Right ventricle myocardium inferior (tissue), 1 donor: ENCODE data around the gene LHX3. TPM values are rescaled to one million over a fixed set of nuclear protein-coding genes. Genes with fewer than 3 reads are reported as not detected.
A peak's percentile ranks its signal among the peaks of the same experiment; 100 is the strongest.

Source experiments
- ATAC-seq: fragments of 200-7000 bp; cut with Tn5 transposase; one replicate; pipeline ENCODE4 v1.9.1; 2020; ENCODE audit warnings: mild to moderate bottlenecking, moderate library complexity
- DNase-seq: peaks from one replicate; pipeline ENCODE4 v3.0.0; 2021; ENCODE audit errors: missing footprints
- intact Hi-C: fragments of 100-400 bp; cut with DNase I; formaldehyde crosslinking; loops from one replicate; pipeline ENCODE4 v1.11.0; 2022
- total RNA-seq: library from RNA; stranded (reverse); fragmentation: NEBNext Ultra II Directional; extraction: Animal tissue kit (Norgen Biotek cat#: 25700); gene quantifications from one replicate; pipeline ENCODE4 v1.2.1, GENCODE V29; 2021
- donor health status: DM: no; HTN: yes; CAD: no; lungs with severe emphysema.

Gene LHX3
- total RNA-seq, 1 donor from 2014 or later = not detected

- no peak for ATAC-seq
- intact Hi-C loops = no loop called here
- DNase-seq = peak; percentile 46
Measured at GRCh38 chr9:136231478-136232297, 26.8 kb upstream of the LHX3 start.

GRCh38 chr9:136230773-136231172 lies 25.8 kb upstream of the LHX3 start:
- intact Hi-C loops = no loop called here
- peak; percentile 44 for DNase-seq
- no peak for ATAC-seq

GRCh38 chr9:136230365-136230764 lies 25.4 kb upstream of the LHX3 start:
- no peak for ATAC-seq
- peak; percentile 48 for DNase-seq
- intact Hi-C loops = no loop called here

- no peak for ATAC-seq
- intact Hi-C loops = no loop called here
- DNase-seq = peak; percentile 33
Measured at GRCh38 chr9:136229096-136230065, 24.5 kb upstream of the LHX3 start.

DNA sequence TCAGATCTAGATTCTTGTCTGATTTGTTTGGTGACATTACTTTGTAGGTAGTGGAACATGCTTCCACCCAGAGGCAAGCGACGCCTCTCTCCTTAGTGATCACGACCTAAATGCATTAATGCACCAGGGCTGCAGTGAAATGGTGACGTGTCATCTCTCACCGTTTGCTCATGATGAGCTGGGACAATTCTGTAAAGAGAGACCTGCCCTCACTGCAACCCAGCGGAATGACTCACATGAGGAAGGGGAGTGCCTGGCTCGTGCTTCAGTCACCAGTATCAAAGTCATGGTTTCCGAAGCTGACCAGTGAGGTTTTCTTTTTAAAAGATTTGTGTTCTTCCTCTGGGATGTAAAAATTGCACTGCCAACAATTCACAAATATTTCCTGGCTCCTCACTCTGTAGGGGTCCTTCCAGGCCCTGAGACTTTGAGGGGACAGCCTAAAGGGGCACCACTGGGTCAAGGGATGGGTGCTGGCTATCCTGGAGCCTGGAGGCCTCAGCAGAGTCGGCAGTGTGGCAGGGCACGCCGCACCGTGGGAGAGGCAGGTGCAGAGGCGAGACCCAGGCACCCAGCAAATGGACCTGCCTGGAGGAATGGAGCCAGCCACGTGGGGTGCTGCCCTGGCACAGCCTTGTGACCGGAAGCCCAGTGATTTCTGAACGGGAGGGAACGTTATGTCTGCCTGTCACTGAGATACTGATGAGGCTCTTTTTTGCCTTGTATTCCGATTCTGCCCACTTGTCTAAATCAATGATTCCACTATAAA lies 23.4 kb upstream of the LHX3 start:
- intact Hi-C loops = no loop called here
- DNase-seq (peak; percentile 30), ATAC-seq (no peak)

DNA sequence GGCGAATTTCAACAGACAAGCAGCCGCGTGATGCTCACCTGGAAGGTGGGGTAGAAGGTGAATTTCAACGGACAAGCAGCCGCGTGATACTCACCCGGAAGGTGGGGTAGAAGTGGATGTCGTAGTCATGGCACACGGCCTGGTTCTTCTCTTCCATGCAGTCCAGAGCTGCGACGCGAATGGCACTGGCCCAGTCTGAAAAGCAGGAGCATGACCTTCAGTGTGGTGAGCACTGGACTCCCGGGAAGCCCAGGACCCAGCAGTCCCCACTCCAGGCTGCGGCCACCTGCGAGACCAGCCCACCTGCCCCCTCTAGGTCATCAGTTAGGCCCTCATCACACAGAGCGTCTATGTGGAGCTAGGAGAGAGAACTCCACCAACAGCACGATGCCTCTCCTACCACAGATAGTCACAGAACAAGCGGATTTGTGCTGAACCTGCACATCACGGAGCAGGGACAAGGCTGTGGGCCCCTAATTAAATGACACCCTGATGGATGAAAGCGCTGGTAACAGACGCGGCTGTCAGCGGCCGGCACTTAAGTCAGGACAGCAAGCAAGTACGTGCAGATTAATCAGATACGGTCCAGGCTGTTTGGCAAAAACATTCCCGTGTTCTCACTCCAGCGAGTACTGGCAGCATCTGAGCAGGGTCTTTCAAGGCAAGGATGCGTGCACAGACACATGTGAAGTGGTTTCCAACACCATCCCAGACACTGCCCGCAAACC lies 21.9 kb upstream of the LHX3 start:
- peak; percentile 57 for DNase-seq
- intact Hi-C loops = no loop called here
- ATAC-seq = no peak

GRCh38 chr9:136225748-136226679 lies 21.1 kb upstream of the LHX3 start:
- peak; percentile 71 for DNase-seq

DNA sequence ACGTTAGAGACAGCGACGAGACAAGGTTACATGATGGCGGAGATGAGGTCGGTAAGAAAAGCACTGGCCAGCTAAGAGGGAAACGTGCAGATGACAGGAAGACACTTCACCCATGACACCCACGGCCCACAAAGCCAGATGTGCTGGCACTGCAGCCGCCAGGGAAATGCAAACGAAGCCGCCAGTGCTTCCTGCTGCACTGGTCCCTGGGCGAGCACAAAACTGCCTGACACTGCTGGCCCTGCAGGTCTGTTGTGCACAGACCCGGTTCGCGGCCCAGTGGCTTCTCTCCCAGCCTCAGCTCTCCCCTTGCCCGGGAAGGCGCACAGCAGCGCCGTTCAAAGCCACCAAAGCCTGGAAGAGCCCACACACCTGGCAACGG lies 20.4 kb upstream of the LHX3 start:
- ATAC-seq (no peak), DNase-seq (peak; percentile 48)
- intact Hi-C loops = no loop called here

More at GRCh38 chr9:136225748-136226679, 21.1 kb upstream of the LHX3 start:
- peak; percentile 41 for ATAC-seq
- intact Hi-C loops = no loop called here

DNA sequence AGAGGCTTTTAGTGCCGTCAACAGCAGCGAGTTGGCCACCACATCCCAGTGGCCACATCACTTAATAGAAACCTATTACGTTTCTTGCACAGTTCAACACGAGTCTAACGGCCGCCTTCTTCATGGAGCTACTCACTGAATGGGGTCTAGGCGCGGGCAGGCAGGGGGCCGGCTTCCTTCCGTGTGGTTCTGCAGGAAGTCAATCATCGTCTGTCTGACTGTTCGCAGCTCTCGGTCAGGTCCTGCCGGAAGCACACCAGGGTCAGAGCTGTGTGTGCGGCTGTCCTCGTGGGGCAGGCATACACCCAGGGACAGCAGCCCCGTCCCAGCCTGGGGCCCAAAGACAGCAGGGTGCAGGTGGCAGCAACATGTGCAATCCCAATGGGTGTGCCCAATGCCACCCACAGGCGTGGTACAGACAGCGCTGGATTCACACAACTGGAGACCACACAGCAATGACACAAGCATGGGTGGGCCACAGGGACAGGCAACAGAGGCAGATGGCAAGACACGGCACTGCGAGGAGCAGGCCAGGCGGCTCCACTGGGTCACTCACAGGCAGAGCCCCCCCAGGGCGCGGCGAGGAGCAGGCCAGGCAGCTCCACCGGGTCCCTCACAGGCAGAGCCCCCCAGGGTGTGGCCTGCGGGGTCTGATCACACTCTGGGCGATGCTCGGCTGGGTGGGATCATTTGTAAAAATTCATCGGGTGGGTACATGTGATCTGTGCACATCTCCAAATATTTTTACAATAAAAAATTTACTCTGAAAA lies 19.1 kb upstream of the LHX3 start:
- no peak for ATAC-seq

DNA sequence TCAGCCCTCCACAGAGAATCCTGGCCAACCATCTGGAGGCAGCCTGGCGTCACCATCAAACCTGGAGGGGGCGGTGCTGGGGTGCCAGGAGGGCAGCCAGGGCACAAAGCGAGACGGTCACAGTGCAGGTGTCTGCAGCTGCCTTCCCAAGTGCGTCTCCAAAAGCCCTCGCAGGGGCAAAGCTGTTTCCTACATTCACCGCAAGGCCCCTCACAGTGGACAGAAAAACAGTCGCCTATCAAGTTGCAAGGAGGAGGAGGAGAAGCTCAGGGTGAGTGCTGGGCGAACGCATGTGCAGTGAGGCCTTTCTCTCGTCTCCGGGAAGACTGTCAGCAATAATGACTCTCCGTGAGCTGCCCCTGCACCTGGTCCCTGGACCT lies 18.0 kb upstream of the LHX3 start:
- intact Hi-C loops = no loop called here
- ATAC-seq (no peak), DNase-seq (no peak)

More for the DNA sequence above, 19.1 kb upstream of the LHX3 start:
- peak; percentile 35 for DNase-seq
- intact Hi-C loops = no loop called here

DNA sequence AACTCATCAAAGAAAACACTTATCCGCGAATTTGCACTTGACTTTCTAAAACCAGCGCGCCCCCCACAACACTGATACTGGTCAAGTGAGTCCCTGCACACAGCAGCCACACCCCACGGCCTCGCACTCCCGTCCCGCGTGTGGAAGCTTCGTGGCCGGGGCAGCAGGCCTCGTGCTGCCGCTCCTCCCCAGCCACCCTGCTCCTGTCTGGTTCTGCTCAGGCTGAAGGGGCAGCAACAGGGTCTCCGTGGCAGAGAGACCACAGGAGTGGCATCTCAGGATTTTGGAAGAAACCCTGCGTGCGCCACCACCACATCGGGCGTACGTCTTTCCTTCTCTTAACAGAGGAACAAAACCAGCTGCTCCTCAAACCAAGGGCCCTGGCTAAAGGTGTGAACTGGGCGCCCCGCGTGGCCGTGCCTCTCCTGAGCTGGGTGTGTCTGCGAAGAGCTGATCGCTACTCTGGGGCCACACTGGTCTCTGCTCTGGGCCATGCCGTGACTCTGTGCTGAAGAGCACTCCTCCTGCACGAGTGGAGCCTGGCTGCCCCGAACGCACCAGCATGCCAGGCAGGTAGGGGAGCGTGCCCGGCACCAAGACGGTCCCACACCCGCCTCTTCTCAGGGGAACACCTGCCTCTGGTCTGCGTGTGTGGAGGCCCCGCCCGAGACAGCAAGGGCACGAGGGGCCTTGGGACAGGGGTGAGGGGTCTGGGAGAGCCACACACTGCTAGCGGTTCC lies 17.4 kb upstream of the LHX3 start:
- DNase-seq = peak; percentile 45
- intact Hi-C loops = no loop called here
- ATAC-seq = no peak

DNA sequence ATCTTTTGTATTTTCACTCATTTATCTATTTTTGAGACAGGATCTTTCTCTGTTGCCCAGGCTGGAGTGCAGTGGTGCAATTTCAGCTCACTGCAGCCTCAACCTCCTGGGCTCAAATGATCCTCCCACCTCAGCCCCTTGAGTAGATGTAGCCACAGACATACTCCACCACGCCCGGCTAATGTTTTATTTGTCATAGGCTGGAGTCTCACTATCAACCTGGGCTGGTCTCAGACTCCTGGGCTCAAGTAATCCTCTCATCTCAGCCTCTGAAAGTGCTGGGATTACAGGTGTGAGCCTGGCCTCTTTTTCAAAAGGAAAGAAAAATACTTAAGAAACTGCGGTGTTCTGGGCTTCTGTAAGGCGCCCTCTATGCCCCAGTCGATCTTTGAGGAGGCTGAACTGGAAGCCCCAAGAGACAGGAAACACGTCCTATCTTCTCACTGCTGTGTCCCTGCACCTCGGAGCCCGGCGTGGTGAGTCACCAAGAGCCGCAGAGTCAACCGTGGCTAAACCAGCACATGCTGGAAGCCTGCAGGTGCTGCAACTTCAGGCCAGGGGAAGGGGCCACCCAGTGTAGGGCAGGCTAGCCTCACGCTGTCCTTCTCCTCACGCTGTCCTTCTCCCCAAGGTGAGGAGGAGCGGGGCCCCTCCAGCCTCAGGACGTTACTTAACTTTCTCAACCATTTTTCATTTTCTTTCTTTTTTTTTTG lies 15.2 kb upstream of the LHX3 start:
- intact Hi-C loops = no loop called here
- DNase-seq (peak; percentile 17), ATAC-seq (no peak)

DNA sequence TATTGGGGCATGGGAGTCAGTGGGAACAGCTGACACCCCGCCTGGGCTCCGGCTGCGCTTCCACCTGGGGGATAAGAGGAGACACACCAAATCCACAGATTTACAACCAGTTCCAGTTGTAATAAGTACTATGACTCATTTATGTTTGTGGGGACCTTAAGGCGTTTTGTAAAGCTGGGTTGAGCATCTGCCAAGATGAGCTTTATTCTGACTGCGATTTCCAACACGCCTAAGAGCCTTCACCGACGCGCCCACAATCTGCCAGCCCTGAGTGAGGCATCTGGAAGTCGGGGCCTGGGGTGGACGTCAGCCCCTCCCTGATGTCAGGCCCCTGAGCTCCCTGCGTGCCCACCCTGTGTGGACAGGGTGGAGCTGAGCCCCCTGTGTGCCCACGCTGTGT lies 14.3 kb upstream of the LHX3 start:
- intact Hi-C loops = no loop called here
- DNase-seq (peak; percentile 22), ATAC-seq (no peak)

DNA sequence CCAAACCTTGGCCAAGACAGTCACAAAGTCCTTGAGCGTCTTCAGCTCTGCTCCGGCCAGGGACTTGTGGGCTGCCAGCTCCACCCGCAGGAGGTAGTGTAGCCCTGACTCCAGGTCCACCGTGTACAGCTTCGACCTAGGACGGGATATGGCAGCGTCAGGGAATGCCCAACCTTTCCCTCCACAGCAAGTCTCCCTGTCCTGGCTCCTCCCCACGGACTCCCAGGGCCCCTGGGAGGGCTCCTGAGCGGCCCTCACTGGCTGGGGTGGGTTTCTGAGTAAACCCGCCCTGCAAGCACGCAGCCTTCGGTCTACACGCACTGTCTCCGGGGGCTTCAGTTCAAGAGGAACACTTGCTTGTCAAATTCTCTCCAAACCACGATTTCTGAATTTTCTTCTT lies 13.7 kb upstream of the LHX3 start:
- no peak for ATAC-seq

GRCh38 chr9:136218271-136218670 lies 13.3 kb upstream of the LHX3 start:
- intact Hi-C loops = no loop called here
- peak; percentile 44 for DNase-seq
- ATAC-seq = no peak

More for the DNA sequence above, 13.7 kb upstream of the LHX3 start:
- intact Hi-C loops = no loop called here
- peak; percentile 26 for DNase-seq
